NCI-H69 (cell line): ENCODE results near the gene GLRA3.

Experiments used
- DNase-seq: peaks from one replicate; lab custom pipeline; 2025; lab: John Stamatoyannopoulos, UW

The GLRA3 gene

DNA sequence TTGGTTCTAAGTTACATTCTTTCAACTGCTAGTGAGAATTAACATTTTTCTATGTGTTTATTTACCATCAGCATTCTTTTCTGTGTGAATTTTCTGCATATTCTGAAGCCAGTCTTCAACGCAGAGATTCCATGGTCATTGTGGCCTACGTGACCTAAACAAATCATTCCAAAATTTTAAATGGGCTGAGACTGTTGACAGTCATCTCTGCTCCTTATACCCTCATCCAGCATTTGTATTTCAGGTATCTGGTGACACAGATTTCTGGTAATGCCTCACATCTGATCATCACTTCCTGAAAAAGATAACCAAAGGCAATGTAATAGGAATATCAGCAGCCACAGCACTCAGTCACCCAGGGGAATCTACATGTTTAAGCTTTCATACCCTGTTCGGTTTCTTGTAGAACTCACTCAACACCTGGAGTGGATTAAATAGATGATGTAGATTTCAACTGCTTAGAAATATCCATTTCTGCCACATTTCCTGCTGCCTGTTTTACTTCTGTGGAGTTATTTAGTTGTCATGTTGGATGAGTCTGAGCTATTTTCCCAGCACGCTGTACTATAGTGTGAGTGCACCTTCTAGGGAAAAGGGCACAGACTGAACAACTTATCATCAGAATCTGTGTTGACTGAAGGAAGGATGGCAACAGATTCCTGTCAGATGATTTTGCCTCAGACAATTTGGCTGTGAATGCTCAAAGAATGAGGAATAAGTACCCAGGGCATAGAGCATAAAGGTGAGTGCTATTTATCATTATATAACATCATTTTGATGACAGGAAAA is 233.7 kb downstream of the GLRA3 start:
- no peak for DNase-seq

DNA sequence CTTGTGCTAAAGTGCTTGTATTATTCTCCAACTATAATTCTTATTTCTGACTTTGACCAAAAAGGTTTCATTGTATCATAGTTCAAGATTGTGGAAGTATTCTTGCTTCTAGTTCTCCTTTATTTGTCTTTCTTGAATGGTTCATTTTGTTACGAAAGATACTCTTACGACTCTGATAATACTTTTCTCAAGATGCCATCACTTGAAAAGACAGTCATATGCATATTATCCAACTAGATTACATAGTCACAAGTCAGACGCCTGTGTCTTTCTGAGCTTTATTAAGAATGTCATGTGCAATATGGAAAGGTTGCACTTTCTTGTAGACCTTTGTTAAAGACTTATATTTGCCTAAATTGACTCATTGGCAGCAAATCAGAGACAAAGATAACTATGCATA is 235.3 kb downstream of the GLRA3 start:
- no peak for DNase-seq

DNA sequence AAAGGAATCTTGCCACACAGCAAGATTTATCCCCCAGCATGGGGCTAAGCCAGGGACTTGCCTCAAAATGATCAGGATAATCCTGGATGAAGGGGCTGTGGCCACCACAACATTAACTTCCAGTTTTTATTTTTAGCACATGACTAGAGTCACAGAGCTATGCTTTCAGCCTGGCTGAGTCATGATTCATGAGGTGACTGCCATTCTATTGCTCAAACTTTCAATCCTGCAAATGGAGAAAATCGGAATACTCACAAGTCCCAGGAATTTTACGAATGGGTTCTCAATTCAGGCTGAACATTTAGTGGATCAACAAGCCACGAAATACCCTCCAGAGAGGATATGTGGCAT is 236.1 kb downstream of the GLRA3 start:
- DNase-seq = no peak

DNA sequence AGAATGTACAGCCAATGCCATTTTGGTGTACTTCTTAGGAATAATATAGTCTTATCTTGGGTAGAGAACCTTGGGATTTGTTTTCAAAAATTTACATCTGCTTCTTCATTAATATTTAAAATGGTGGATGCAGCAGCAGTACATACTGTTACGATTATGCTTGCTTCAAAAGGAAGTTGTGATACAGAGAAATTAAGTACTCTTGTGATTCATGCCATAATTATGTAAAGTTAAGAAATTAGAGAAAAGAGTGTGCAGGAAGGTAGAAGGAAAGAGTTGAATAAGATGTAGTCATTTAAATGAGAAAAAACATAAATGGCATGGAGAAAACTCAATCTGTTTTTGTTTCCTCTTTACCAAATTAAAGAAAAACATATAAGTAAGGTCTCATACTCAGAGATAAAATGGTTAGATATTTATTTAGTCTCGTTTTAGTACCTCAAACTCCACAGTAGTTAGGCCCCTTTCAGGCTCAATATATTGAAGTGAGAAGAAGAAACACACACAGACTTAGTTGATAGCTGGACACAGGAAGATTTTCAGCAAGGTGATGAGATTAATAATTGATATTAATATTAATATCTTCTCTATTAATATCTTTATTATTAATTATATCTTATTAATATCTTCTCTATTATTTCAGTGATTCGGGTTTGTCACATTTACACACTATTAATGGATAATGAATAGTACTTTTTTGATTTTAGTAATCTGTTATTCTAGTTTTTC is 236.6 kb downstream of the GLRA3 start:
- DNase-seq = no peak

DNA sequence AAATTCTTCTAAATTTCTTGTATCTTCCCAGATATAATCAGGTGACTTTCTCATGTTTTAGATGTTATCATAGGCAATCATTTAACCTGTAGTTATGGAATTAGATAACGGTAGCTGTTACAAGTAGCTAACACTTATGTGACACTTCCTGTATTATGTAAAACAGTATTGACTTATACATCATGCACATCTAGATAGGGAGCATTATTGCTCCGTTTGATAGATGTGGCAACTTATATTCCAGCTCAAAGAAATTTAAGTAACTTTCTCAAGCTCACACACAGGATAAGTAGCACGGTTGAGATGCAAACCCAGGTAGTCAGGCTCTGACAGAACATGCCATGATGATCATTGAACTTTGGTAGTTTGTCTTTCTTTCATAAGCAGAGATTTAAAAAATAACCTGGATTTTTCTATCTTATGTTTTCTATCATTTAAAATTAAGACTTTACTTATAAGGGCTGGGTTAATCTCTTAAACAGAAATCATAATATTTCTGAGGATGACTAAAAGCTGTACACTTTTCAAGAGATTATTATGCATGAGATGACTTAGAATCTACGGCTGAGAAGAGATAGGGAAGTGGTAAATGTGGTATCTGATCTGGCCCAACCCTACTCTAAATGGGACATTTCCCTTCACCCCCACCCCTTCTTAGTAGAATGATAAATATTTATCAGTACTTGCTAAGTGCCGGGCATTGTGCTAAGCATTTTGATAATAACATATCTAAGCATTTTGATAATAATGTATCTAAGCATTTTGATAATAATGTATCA is 237.6 kb downstream of the GLRA3 start:
- no peak for DNase-seq

DNA sequence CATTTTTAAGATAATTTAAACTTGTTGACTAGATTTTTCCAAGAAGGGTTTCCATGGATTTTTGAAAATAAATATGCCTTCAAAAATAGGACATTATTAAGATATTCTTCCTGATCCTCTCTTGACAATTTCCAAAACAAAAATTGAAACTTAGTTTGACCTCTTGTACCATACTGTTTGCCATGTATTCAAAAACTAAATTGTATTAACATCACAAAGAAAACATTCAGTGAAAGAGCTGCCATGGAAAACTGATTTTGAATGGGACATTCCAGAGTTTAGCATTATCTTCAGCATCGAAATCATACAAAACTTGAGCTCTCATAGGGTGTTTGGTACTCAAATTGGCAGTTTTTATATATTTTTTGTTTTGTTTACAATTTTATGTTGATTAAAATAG is 238.7 kb downstream of the GLRA3 start:
- no peak for DNase-seq
